ENCODE data around the gene GPC2.
"Not testable (repeated sequence)": the region's sequence is repeated elsewhere in the genome, so short reads cannot be mapped to it uniquely, and the experiment has no call there.

Gene GPC2

GRCh38 chr7:100198266-100198665 lies 21.1 kb upstream of the GPC2 start:
- no peak for ATAC-seq

DNA sequence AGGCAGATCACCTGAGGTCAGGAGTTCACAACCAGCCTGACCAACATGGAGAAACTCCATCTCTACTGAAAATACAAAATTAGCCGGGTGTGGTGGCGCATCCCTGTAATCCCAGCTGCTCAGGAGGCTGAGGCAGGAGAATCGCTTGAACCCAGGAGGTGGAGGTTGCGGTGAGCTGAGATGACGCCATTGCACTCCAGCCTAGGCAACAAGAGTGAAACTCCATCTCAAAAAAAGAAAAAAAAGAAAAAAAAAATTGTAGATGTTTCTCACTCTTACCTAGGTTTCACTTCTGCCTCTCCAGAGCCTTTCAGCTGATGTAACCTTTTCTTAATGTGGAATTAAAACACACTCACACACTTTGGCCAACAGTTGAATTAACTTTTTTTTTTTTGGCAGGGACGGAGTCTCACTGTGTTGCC lies 18.7 kb upstream of the GPC2 start:
- ATAC-seq: not testable (repeated sequence)

- no peak for ATAC-seq
Observed at GRCh38 chr7:100195222-100195621, 18.0 kb upstream of the GPC2 start.

- ATAC-seq: no peak
Observed at GRCh38 chr7:100192969-100193368, 15.8 kb upstream of the GPC2 start.

DNA sequence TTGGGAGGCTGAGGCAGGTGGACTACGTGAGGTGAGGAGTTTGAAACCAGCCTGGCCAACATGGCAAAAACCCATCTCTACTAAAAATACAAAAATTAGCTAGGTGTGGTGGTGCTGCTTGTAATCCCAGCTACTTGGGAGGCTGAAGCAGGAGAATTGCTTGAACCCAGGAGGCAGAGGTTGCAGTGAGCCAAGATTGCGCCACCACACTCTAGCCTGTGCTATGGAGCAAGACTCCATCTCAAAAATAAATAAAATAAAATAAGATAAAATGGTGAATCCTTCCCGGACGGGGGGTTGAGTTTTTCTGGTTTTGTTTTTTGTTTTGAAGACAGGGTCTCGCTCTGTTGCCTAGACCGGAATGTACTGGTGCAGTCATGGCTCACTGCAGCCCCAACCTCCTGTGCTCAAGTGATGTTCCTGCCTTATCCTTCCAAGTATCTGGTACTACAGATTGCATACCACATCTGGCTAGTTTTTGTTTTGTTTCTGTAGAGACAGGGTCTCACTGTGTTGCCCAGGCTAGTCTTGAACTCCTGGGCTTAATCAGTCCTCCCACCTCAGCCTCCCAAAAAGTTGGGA lies 15.2 kb upstream of the GPC2 start:
- not testable (repeated sequence) for ATAC-seq

DNA sequence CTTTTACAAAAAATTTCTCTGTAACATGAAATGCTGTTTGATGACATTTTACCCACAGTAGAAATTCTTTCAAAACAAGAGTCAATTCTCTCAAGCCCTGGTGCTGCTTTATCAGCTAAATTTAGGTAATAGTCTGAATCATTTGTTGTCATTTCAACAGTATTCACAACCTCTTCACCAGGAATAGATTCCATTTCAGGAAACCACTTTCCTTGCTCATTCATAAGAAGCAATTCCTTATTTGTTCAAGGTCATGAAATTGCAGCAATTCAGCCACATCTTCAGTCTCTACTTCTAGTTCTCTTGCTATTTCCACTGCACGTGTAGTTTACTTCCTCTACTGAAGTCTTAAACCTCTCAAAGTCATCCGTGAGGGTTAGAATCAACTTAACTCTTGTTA lies 14.6 kb upstream of the GPC2 start:
- no peak for ATAC-seq

DNA sequence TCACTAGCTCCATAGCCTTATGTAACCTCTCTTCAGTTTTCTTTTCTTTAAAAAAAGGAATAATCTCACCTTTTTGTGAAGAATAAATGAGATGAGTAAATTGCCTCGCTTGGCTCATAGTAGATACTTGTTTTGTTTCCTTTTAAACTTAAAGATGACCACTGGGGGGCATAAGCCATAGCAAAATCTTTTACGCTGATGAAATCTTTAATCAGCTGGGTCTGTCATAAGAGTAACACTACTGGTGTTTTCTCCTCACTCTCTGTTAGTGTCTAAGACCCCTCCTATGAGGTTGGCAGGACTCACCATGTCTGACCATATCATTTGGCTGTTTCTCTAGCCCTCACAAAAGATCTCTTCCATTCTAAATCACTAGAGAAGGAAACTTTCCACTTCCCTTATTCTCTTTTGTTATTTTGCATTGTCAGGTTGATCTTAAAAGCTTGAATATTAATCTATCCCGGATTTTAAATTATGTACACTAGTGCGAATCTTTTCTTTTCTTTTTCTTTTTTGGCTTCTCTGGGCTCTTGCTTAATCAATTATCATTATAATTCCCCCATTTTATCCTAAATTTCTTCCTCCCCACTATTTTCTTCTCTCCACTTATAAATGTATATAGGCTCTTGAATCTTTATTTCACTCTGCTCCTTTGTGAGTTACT lies 13.0 kb upstream of the GPC2 start:
- peak; percentile 79 to 89 for ATAC-seq

GRCh38 chr7:100189061-100189460 lies 11.9 kb upstream of the GPC2 start:
- ATAC-seq: no peak

- no peak for ATAC-seq
Observed at GRCh38 chr7:100185726-100186125, 8.5 kb upstream of the GPC2 start.

DNA sequence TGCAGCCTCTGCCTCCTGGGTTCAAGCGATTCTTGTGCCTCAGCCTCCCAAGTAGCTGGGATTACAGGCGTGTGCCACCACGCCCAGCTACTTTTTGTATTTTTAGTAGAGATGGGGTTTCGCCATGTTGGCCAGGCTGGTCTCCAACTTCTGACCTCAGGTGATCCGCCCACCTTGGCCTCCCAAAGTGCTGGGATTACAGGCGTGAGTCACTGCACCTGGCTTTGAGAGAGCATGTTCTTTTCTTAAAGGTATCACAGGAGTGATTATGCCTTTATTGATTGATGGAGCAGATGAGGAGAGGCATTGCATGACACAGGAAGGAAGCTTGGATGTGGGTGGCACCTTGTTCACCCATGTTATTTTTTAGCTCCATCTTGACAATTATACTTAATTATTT lies 5.9 kb upstream of the GPC2 start:
- not testable (repeated sequence) for ATAC-seq

GRCh38 chr7:100182616-100183015 lies 5.4 kb upstream of the GPC2 start:
- not testable (repeated sequence) for ATAC-seq

- not testable (repeated sequence) for ATAC-seq
Observed at GRCh38 chr7:100180084-100180483, 2.9 kb upstream of the GPC2 start.

- ATAC-seq: no peak
Observed at GRCh38 chr7:100176096-100177044, 811 bp downstream of the GPC2 start.

GRCh38 chr7:100175296-100175935 lies 1.8 kb downstream of the GPC2 start:
- no peak for ATAC-seq

- ATAC-seq: no peak
Observed at GRCh38 chr7:100174582-100174981, 2.6 kb downstream of the GPC2 start.

- no peak for ATAC-seq
Observed at GRCh38 chr7:100173806-100174495, 3.2 kb downstream of the GPC2 start.

GRCh38 chr7:100171840-100172239 lies 5.3 kb downstream of the GPC2 start:
- no peak for ATAC-seq

GRCh38 chr7:100171087-100171681 lies 6.0 kb downstream of the GPC2 start:
- ATAC-seq: peak in 1 of 2 donors; percentile 15

- ATAC-seq: no peak
Observed at GRCh38 chr7:100170101-100170897, 6.9 kb downstream of the GPC2 start.

DNA sequence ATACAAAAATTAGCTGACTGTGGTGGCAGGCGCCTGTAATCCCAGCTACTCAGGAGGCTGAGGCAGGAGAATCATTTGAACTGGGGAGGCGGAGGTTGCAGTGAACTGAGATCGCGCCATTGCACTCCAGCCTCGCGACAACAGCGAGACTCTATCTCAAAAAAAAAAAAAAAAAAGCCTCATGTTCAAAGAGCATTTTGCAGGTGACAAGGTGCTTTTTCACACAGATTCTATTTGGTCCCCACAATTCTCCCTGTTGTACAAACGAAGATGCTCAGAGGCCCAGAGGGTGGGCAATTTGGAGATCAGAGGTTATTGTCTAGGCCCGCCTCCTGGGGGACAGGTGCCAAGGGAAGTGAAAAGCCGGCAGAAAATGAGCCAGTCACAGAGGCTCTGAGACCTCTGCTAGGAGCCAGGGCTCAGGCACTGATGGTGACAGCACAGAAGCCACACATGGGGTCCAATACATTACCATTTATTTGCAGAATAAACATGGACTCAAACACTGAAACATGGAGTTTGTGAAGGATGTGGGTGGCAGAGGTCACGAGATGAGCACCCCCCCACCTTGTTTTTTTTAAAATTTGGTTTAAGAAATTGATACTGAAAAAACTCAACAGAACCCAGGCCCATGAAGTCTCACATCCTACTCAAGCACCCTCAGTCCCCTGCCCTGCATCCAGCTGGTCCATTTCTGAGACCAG lies 7.9 kb downstream of the GPC2 start:
- peak; percentile 34 for ATAC-seq

Measured in activated CD4-positive, CD25-positive, alpha-beta regulatory T cell treated with anti-CD3 and anti-CD28 coated beads, Interleukin-2, amount 50 U/mL, for 24 hours (primary cell).